Right cardiac atrium (tissue), 5 donors: ENCODE results near the gene COPB2. TPM values are rescaled to one million over a fixed set of nuclear protein-coding genes. Genes with fewer than 3 reads are reported as not detected.

Source experiments
- ATAC-seq, 2 donors: fragments of 200-7000 bp; cut with Tn5 transposase; one replicate each; pipeline versions ENCODE4 v1.8.0 to v1.9.1; 2020; ENCODE audit warnings: moderate library complexity in 2 of 2, mild to moderate bottlenecking in 1 of 2
- DNase-seq, 3 donors: peaks; one replicate each; pipeline ENCODE4 v3.0.0-alpha.2; 2020
- H3K27ac ChIP-seq: one replicate; pipeline ENCODE4 v1.5.1; 2013; ENCODE audit warnings: mild to moderate bottlenecking, low read length, control low read depth, moderate library complexity
- H3K27me3 ChIP-seq: one replicate; pipeline ENCODE4 v1.6.1; 2013; ENCODE audit not compliant: control insufficient read depth, insufficient read depth
- H3K4me1 ChIP-seq: one replicate; pipeline ENCODE4 v1.6.1; 2013; ENCODE audit warnings: low read length; ENCODE audit not compliant: control insufficient read depth, insufficient read depth
- H3K4me3 ChIP-seq: one replicate; pipeline ENCODE4 v1.5.1; 2013; ENCODE audit warnings: low read length, control low read depth
- H3K9me3 ChIP-seq: one replicate; pipeline ENCODE4 v1.6.1; 2013; ENCODE audit warnings: low read length; ENCODE audit not compliant: control insufficient read depth
- WGBS: extraction: QIAGEN DNeasy Blood & Tissue Kit; methylation state at CpG from one replicate; pipeline ENCODE4 v1.1.7; 2013; 5-methylcytosine and 5-hydroxymethylcytosine counted together
- intact Hi-C, 4 donors: fragments of 100-400 bp; cut with DNase I; formaldehyde crosslinking; loops; one replicate each; pipeline versions ENCODE4 v1.11.0 to v1.14.0; 2022 to 2023
- polyA plus RNA-seq: library from polyadenylated mRNA; stranded (reverse); fragments of 200-250 nt; gene quantifications from one replicate; pipeline ENCODE4 v1.2.3, GENCODE V29; 2013
- total RNA-seq, 4 donors: library from RNA; stranded (reverse); fragmentation: NEBNext Ultra II Directional; extraction: Animal tissue kit (Norgen Biotek cat#: 25700); gene quantifications; one replicate each; pipeline ENCODE4 v1.2.1, GENCODE V29; 2021
- donor health status: healthy with polysubstance abuse.
- donor health status: DM: no; HTN: yes; CAD: no.
- donor health status: DM: no; HTN: no; CAD: no.
- donor health status: DM: no; HTN: yes; CAD: no; lungs with severe emphysema.
- donor health status: DM: yes; HTN: yes; CAD: no.

COPB2 gene
- total and polyA plus RNA-seq, 5 donors = 41.0 to 98.0 (median 94.4) TPM

DNA sequence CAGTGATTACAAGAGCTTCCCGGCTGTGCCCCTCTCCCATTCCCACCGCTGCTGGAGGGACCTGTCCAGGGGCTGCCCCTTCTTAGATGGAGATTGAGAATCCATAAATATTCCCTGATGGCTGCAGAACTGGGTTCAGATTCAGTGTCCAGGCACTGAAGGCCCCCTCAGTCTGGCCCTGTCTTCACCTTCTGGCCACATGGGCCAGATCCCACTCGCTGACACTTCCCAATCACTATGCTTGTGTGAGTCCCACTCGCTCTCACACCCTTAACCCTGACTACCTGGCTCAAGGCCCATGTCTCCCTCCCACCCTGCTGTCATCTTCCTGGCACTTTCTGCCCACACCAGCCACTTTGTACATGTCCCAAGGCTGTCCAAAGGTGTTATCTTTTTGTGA, 61.1 kb downstream of the COPB2 start:
- H3K27ac ChIP-seq = no peak overlapping the region
- peaks cover 2% of the 10 kb centered on the region for H3K4me1 ChIP-seq
- ATAC-seq (no peak), DNase-seq (no peak)
- intact Hi-C loops = loop anchor here (2.0 to 10.0 kb wide), 5 partner anchors 216 to 394 kb away; no protein-coding TSS in a partner anchor
- H3K27me3 ChIP-seq = no peaks in the 10 kb centered on the region
- WGBS = 74% methylated on average over 4 of the region's 4 CpGs
- H3K4me3 ChIP-seq = no peak overlapping the region
- H3K9me3 ChIP-seq = no peaks in the 10 kb centered on the region

DNA sequence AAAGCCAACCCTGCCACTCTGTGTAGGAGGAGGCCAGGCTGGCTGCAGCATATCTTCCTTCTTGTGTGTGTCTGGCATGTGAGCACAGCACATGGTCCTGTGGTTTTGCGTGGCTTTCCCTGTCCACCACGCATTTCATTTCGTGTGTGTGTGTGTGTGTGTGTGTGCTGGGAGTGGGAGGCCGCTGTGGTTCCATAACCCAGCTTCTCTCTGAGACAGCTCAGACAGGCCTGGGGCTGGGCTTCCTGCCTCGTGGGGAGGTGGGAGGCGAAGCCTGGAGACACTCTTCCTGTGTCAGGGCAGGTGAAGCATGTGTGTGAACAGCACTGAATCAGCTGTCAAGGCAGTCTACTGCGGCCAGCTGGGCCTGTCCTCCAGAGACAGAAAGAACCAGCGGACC, 61.6 kb downstream of the COPB2 start:
- ATAC-seq = no peak
- Histone ChIP-seq H3K4me3 (no peak overlapping the region), H3K27me3 (no peaks in the 10 kb centered on the region), H3K4me1 (peaks cover 2% of the 10 kb centered on the region), H3K27ac (no peak overlapping the region), H3K9me3 (no peaks in the 10 kb centered on the region)
- no peak for DNase-seq
- intact Hi-C loops = loop anchor here (2.0 to 10.0 kb wide), 5 partner anchors 215 to 393 kb away; no protein-coding TSS in a partner anchor
- WGBS = 67% methylated on average over 8 of the region's 8 CpGs

DNA sequence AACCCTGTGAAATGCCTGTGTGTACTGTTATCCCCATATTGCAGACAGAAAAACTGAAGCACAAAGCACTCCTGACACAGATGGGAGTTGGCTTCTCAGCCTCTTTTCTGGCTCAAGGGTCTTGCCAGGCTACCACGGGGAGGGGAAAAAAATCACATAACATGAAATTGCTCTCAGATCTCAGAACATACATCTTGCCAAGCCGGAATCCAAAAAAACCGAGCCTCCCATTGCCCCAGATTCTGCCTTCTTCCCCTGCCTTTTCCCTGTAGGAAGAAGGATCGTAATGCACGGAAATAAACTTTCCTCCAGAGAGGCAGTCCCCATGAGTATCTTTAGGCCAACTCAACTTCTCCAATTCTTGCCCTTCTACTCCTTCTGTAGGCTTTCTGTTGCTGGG, 62.2 kb downstream of the COPB2 start:
- no peaks in the 10 kb centered on the region for H3K27me3 ChIP-seq
- DNase-seq = no peak
- peaks cover 2% of the 10 kb centered on the region for H3K4me1 ChIP-seq
- no peak for ATAC-seq
- intact Hi-C loops = loop anchor here (5.0 to 10.0 kb wide), 3 partner anchors 215 to 392 kb away; no protein-coding TSS in a partner anchor
- H3K9me3 ChIP-seq = no peaks in the 10 kb centered on the region
- WGBS = 82% methylated on average over 5 of the region's 5 CpGs
- no peak overlapping the region for H3K4me3 ChIP-seq
- H3K27ac ChIP-seq = no peak overlapping the region

DNA sequence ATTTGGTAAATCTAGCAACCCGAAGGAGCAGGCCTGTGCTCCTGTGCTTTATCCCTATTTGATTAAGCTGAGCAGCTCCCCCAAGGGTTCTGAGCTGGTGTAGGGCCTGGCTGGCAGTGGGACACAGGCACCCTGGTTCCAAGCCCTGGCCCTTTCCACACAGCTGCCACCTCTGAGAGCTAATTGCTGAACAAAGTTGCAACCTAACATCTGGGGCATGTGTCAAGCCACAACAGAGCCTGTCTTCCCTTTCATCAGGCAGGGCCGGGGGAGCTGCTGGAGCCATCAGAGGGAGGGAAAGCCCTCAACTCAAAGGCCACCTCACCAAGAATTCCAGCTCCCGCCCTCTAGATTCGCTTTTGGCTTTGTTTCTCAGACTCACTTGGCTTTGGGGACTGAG, 62.7 kb downstream of the COPB2 start:
- H3K27ac ChIP-seq = no peak overlapping the region
- intact Hi-C loops = loop anchor here (5.0 to 10.0 kb wide), 3 partner anchors 214 to 392 kb away; no protein-coding TSS in a partner anchor
- no peaks in the 10 kb centered on the region for H3K27me3 ChIP-seq
- 77% methylated on average over 4 of the region's 4 CpGs for WGBS
- no peaks in the 10 kb centered on the region for H3K9me3 ChIP-seq
- ATAC-seq (no peak), DNase-seq (no peak)
- H3K4me3 ChIP-seq = no peak overlapping the region
- H3K4me1 ChIP-seq = peaks cover 2% of the 10 kb centered on the region

DNA sequence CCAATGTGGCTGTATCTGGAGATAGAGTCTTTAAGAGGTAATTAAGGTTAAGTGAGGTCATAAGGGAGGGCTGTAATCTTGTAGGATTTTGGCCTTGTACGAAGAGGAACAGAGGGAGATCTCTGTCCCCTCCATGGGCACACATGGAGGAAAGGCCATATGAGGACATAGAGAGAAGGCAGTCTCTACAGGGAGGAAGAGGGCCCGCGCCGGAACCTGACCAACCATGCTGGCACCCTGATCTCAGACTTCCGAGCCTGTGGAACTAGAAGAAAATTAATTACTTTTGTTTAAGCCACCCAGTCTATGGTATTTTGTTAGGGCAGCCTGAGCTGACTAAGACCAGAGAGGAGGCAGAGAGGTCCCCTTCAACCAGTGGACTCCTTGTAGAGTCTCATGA, 63.3 kb downstream of the COPB2 start:
- WGBS = 82% methylated on average over 5 of the region's 5 CpGs
- no peak overlapping the region for H3K4me3 ChIP-seq

DNA sequence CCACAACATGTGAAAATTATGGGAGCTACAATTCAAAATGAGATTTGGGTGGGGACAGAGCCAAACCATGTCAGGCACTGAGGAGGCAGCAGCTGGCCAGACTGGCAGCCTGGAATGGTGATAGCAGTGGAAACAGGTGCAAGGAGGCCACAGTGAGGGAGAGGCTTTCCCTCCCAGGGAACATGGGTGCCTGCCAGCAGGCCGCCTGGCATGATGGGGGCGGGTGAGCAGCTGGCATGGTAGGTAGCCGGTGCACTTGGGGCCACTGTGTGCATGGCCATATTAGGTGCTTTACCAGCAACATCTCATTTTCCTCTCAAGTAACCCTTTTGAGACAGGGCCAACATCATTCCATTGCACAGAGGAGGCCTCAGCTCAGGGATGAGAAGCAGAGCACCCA, 63.9 kb downstream of the COPB2 start:
- 78% methylated on average over 3 of the region's 3 CpGs for WGBS
- intact Hi-C loops = loop anchor here (5.0 to 10.0 kb wide), 3 partner anchors 213 to 391 kb away; no protein-coding TSS in a partner anchor
- Histone ChIP-seq H3K27ac (no peak overlapping the region), H3K27me3 (no peaks in the 10 kb centered on the region), H3K9me3 (no peaks in the 10 kb centered on the region), H3K4me3 (no peak overlapping the region), H3K4me1 (peaks cover 2% of the 10 kb centered on the region)
- ATAC-seq (no peak), DNase-seq (no peak)

More for the DNA sequence above, 63.3 kb downstream of the COPB2 start:
- Histone ChIP-seq H3K27me3 (no peaks in the 10 kb centered on the region), H3K27ac (no peak overlapping the region), H3K9me3 (no peaks in the 10 kb centered on the region), H3K4me1 (peaks cover 2% of the 10 kb centered on the region)
- ATAC-seq (no peak), DNase-seq (no peak)
- intact Hi-C loops = loop anchor here (5.0 to 10.0 kb wide), 3 partner anchors 214 to 391 kb away; no protein-coding TSS in a partner anchor

DNA sequence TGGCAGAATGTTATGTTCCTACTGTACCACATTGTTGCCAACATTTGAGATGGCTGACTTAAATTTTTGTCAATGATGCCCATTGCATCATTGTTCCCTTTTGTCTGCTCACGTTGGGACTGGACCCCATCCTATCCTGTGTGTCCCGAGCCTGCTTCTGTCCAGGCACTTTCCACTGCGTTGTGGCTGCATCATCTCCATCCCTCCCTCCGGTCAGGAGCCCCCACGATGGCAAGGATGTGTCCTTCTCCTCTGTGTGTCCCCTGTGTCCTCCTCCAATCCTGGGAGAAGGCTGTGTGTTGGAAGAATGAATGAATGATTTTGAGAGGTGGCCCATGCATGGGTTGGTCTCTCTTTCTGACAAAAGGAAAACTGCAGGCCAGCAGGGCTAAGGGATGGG, 65.0 kb downstream of the COPB2 start:
- no peak overlapping the region for H3K4me3 ChIP-seq
- no peaks in the 10 kb centered on the region for H3K27me3 ChIP-seq
- no peak overlapping the region for H3K27ac ChIP-seq
- no peak for DNase-seq
- no peaks in the 10 kb centered on the region for H3K9me3 ChIP-seq
- ATAC-seq = no peak
- intact Hi-C loops = loop anchor here in 1 of 4 donors (10.0 kb wide), 1 partner anchor 390 kb away; no protein-coding TSS in a partner anchor
- 67% methylated on average over 5 of the region's 5 CpGs for WGBS
- H3K4me1 ChIP-seq = peaks cover 2% of the 10 kb centered on the region

DNA sequence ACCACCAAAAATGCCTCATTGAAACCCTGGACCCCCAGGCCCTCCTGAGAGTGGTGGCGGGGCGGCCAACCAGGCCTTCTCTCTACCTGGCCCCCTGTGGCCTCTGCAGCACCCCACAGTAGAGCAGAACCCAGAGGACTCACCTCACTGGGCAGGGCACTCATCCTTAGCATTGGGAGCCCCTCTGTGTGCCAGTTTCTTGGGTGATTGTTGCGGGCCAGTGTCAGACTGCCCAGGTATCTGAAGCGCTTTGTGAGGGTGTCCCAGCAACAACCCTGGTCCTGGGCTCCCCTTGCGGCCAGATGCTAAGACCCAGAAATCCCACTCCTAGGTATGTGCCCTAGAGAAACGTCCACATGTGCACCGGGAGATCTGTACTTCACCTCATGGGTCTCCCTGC, 66.3 kb downstream of the COPB2 start:
- no peaks in the 10 kb centered on the region for H3K4me1 ChIP-seq
- ATAC-seq = no peak
- H3K9me3 ChIP-seq = no peaks in the 10 kb centered on the region
- H3K27me3 ChIP-seq = no peaks in the 10 kb centered on the region
- no peak overlapping the region for H3K4me3 ChIP-seq
- intact Hi-C loops = loop anchor here in 1 of 4 donors (10.0 kb wide), 1 partner anchor 388 kb away; no protein-coding TSS in a partner anchor
- H3K27ac ChIP-seq = no peak overlapping the region
- DNase-seq = no peak
- 74% methylated on average over 7 of the region's 7 CpGs for WGBS

DNA sequence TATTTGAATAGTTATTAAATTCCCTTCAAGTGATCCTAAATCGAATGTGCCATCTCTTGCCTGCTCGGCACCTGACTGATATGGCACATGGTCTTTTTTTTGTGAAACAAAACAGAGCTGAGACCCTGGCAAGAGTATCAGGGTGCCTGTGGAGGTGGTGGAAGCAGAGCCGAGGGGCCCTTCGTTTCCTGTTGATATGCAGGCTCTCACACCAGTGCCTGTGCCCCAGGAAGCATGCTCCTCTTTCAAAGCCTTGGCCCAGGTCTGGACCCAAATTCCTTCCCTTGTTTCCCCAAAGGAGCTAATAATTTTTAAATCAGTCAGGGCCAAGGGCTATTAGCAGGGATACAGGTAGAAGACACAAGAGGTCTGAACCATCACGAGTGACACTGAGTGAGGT, 67.1 kb downstream of the COPB2 start:
- no peak overlapping the region for H3K4me3 ChIP-seq
- ATAC-seq (no peak), DNase-seq (no peak)
- 52% methylated on average over 5 of the region's 5 CpGs for WGBS
- H3K9me3 ChIP-seq = no peaks in the 10 kb centered on the region
- no peaks in the 10 kb centered on the region for H3K27me3 ChIP-seq
- no peaks in the 10 kb centered on the region for H3K4me1 ChIP-seq
- no peak overlapping the region for H3K27ac ChIP-seq
- intact Hi-C loops = loop anchor here in 1 of 4 donors (10.0 kb wide), 1 partner anchor 388 kb away; no protein-coding TSS in a partner anchor

DNA sequence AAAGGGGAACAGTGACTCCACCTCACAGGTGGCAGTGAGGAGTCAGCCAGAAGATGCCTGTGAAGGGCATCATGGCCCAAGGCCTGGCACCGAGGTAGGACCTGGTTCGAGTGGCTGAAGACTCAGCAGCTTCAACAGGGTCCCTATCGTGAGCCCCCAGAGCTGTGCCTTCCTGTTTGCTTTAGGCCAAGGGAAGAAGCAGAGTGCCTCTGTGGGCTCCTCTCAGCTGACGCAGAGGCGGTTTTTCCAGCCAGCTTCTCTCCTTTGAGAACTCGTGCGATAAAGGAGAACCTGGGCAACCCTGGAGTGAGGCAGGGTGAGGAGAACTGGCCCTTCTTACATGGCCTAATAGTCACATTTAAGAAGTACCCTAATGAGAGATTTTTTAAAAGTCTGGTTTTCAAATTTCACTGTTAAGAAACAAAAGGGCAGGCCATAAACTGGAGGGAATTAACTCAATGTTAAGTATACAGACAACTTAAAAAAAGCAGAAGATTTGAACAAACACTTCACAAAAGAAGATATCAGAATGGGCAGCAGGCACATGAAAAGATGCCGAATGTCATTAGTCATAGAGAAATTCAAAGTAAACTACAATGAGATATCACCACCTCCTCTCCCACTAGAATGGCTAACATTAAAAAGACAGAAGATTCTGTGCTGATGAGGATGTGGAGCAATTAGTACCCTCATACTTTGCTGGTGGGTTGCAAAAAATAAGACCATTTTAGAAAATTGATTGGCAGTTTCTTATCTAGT, 68.7 kb downstream of the COPB2 start:
- DNase-seq (no peak), ATAC-seq (no peak)
- H3K9me3 ChIP-seq = no peaks in the 10 kb centered on the region
- intact Hi-C loops = loop anchor here in 1 of 4 donors (10.0 kb wide), 1 partner anchor 386 kb away; no protein-coding TSS in a partner anchor
- H3K27ac ChIP-seq = no peak overlapping the region
- no peaks in the 10 kb centered on the region for H3K4me1 ChIP-seq
- no peak overlapping the region for H3K4me3 ChIP-seq
- 75% methylated on average over 8 of the region's 8 CpGs for WGBS
- no peaks in the 10 kb centered on the region for H3K27me3 ChIP-seq
